ENCODE data around the gene B9D2.
A peak's percentile ranks its signal among the peaks of the same experiment; 100 is the strongest.

B9D2 gene

DNA sequence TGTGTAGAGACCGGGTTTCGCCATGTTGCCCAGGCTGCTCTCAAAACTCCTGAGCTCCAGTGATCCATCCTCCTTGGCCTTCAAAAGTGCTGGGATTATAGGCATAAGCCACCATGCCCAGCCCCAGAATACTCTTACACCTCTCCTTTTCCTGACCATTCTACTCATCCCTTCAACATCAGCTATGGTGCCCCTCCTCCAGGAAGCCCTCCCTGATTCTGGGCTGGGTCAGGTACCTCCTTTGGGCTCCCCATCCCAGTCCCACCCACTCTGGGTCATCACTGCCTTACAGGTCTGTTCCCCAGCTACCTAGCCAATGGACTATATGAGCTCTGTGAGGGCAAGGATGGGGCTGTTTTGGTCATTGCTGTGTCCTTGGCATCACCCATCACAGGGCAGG lies 19.8 kb downstream of the B9D2 start:
- TF ChIP-seq JUND (IDR thresholded peaks at IDR 0.05; ENCODE audit: low read depth), result no peak
- in situ Hi-C loops (cut with HindIII; ENCODE audit: low pct_unique_long_range_greater_than_20kb, low sequenced_read_pairs), result no loop called here
- no peak for DNase-seq (ENCODE audit: low read depth in 1 of 2, low spot score in 1 of 2)

DNA sequence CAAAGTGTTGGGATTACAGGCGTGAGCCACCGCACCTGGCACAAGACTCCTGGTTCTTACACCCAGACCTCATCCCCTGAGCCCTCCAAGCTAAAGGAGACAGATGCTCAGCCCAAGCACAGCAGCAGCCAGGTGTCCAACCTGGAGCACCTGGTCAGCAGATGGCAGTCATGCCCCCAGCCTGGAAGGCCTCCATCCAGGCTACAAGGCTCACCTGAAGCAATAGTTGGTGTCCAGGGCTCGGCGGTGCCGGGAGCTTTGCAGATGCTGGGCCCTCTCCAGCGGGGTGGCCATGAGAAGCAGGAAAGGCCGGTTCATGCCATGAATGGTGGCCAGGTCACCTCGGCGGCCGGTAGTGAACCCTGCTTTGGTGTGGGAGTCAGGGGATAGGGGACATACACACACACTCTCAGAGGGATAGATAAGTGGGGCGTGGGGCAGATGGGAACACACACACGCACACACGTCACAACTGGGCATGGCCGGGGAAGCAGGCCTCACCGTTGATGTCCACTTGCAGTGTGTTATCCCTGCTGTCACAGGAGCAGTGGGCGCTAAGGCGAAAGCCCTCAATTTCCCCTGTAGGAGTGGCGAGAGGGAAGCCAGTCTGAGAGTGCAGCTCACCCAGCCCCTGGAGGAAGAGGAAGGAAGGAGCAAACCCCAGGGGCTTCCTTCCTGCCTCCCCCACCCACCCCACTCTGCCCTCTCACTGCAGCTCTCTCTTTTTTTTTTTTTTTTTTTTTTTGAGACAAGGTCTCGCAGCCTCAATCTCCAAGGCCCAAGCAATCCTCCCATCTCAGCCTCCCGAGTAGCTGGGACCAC lies 22.1 kb downstream of the B9D2 start:
- TF ChIP-seq JUND (IDR thresholded peaks at IDR 0.05; ENCODE audit: low read depth), result no peak
- peak; percentile 60 to 74 for DNase-seq (ENCODE audit: low read depth in 1 of 2, low spot score in 1 of 2)
- in situ Hi-C loops (cut with HindIII; ENCODE audit: low pct_unique_long_range_greater_than_20kb, low sequenced_read_pairs), result no loop called here

DNA sequence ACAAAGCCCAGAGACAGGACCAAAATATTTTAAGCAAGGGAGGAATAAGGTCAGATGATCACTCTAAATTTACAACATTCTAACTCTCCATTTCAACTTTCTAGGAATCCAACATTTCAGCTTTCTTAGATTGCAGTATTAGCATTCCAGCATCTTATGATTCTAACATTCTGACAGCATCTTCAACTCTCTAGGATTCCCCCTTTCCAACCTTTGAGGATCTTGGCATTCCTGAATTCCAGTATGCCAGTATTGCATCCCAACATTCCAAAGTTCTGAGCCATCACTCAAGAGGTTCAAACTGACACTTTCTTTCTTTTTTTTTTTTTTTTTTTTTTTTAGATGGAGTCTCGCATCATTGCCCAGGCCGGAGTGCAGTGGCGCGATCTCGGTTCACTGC lies 24.0 kb downstream of the B9D2 start:
- in situ Hi-C loops (cut with HindIII; ENCODE audit: low pct_unique_long_range_greater_than_20kb, low sequenced_read_pairs), result no loop called here
- no peak for DNase-seq (ENCODE audit: low read depth in 1 of 2, low spot score in 1 of 2)
- no peak for TF ChIP-seq JUND (IDR thresholded peaks at IDR 0.05; ENCODE audit: low read depth)

DNA sequence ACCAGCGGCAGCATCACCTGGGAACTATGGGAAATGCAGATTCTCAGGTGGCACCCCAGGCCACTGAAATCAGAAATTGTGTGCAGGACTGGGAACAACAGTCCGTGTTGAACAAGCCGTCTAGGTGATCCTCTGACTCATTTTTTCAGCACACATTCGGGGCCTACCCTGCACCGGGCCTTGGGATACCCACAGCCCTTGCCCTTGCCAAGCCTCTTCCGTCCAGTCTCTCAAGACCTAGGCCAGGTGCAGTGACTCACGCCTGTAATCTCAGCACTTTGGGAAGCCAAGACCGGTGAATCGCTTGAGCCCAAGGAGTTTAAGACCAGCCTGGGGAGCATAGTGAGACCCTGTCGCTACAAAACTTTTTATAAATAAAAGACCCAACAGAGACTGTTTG lies 28.5 kb downstream of the B9D2 start:
- TF ChIP-seq JUND (IDR thresholded peaks at IDR 0.05; ENCODE audit: low read depth), result no peak
- in situ Hi-C loops (cut with HindIII; ENCODE audit: low pct_unique_long_range_greater_than_20kb, low sequenced_read_pairs), result no loop called here
- DNase-seq (ENCODE audit: low read depth in 1 of 2, low spot score in 1 of 2), result no peak

DNA sequence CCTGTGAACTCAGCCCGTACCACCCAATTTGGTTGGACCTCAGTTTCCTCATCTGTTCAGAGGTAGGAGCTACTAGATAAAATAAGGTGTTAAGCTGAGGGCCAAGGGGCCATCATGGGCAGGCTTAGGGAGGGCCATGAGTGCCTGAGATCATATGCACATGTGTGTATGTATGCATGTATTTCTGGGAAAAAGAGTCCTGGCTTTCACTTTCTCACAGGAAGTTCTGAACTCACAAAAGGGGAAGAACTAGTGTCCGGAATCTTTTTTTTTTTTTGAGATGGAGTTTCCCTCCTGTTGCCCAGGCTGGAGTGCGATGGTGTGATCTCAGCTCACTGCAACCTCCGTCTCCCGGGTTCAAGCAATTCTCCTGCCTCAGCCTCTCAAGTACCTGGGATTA lies 29.2 kb downstream of the B9D2 start:
- no peak for TF ChIP-seq JUND (IDR thresholded peaks at IDR 0.05; ENCODE audit: low read depth)
- no peak for DNase-seq (ENCODE audit: low read depth in 1 of 2, low spot score in 1 of 2)
- in situ Hi-C loops (cut with HindIII; ENCODE audit: low pct_unique_long_range_greater_than_20kb, low sequenced_read_pairs), result no loop called here

DNA sequence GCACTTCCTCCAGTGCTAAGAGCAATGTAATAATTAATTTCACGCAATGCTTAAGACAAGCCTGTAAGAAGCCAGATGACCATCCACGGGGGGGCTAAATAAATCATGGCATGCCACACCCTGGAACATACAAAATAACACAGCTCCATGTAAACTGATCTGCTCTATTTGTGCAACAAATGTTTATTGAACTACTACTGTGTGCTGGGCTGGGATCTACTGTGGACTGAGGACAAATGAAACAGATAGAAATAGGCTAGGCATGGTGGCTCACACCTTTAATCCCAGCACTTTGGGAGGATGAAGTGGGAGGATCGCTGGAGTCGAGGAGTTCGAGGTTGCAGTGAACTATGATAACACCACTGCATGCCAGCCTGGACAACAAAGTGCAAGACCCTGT lies 31.5 kb downstream of the B9D2 start:
- in situ Hi-C loops (cut with HindIII; ENCODE audit: low pct_unique_long_range_greater_than_20kb, low sequenced_read_pairs), result no loop called here
- TF ChIP-seq JUND (IDR thresholded peaks at IDR 0.05; ENCODE audit: low read depth), result no peak

GRCh38 chr19:41332000-41332399 lies 31.9 kb downstream of the B9D2 start:
- in situ Hi-C loops (cut with HindIII; ENCODE audit: low pct_unique_long_range_greater_than_20kb, low sequenced_read_pairs), result no loop called here
- no peak for TF ChIP-seq JUND (IDR thresholded peaks at IDR 0.05; ENCODE audit: low read depth)
- DNase-seq (ENCODE audit: low read depth in 1 of 2, low spot score in 1 of 2), result no peak

More for the DNA sequence above, 31.5 kb downstream of the B9D2 start:
- no peak for DNase-seq (ENCODE audit: low read depth in 1 of 2, low spot score in 1 of 2)

DNA sequence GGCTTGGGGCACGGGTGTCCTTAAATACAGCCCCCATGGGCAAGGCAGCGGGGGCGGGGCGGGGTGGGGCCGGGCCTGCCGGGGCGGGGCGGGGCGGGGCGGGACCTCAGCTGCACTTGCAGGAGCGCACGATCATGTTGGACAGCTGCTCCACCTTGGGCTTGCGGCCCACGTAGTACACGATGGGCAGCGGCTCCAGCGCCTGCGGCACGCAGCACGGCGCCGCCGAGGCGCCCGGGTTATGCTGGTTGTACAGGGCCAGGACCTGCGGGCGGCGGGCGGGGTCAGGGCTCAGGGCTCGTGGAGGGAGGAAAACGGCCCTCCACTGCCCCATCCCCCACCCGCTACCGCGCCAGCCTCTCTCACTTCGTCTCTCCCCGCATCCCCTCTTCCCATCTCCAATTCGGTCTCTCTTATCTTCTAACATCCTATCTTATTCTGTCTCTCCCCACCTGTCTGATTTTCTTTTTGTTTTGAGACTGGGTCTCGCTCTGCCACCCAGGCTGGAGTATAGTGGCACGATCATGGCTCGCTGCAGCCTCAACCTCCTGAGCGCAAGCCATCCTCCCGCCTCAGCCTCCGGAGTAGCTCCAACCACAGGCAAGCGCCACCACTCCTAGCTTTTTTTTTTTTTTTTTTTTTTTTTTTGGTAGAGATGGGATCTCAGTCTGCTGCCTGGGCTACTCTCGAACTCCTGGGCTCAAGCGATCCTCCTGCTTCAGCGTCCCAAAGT lies 32.8 kb downstream of the B9D2 start:
- in situ Hi-C loops (cut with HindIII; ENCODE audit: low pct_unique_long_range_greater_than_20kb, low sequenced_read_pairs), result no loop called here
- DNase-seq (ENCODE audit: low read depth in 1 of 2, low spot score in 1 of 2), result no peak
- TF ChIP-seq JUND (IDR thresholded peaks at IDR 0.05; ENCODE audit: low read depth), result no peak

DNA sequence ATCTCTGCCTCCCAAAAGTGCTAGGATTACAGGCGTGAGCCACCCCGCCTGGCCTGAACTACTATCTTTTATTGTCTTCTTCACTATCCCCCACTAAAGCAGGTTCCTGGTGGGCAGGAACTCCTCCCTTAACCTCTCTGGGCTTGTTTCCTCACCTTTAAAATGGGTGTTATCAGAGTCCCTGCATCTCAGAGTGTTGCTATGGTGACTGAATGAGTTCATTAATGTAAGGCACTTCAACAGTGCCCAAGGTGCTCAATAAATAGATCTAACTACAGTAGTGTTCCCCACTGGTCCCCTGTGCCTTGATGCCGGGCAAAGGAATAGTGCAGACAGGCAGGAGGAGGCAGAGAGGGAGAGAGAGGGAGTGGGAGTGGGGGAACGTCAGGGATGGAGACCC lies 33.5 kb downstream of the B9D2 start:
- in situ Hi-C loops (cut with HindIII; ENCODE audit: low pct_unique_long_range_greater_than_20kb, low sequenced_read_pairs), result no loop called here
- TF ChIP-seq JUND (IDR thresholded peaks at IDR 0.05; ENCODE audit: low read depth), result no peak
- no peak for DNase-seq (ENCODE audit: low read depth in 1 of 2, low spot score in 1 of 2)

DNA sequence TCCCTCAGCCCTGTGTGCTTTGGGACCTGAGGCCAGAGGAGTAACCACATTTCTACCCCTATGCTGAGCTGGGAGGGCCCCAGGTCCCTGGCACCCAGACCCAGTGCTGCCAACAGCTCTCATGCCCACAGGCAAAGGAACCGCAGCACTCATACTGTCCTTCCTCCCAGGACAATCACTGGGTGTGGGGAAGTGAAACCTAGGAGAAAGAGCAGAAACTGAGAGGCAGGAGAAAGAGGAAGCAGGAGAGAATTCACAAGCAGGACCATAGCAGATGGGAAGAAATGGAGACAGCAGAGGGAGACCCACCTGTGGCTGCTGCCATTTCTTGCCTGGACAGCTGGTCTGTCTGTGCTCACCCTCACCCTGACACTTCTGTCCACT lies 35.1 kb downstream of the B9D2 start:
- no peak for DNase-seq (ENCODE audit: low read depth in 1 of 2, low spot score in 1 of 2)

DNA sequence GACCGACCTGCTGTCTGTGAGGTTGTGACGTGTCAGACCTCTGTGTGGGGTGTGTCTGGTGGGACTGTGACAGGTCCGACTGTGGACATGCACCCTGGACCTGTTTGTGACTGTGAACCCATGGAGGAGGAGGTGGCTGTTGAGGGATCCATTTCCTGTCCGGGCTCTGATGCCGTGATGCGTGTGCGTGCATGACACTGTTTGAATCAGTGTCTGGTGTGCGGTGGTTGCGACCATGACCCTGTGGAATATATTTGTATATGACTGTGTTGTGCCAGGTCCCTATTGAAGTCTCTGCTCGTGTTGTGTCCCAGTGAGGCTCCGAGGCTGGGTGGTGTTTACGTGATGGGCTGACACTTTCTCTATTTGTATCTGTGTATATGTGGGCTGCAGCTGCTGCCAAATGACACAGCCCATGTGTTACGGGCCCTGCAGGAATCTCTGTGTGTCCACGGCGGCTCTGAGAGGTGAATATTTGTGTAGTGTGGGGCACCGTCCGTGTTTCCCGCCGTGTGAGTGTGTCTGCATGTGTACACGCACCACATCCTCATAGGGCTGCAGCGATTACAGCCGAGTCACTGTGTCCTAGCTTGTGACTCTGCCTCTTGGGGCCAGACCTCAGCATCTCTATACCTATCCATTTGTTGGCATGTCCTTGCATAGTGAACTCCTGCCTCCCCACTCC lies 35.6 kb downstream of the B9D2 start:
- no peak for DNase-seq (ENCODE audit: low read depth in 1 of 2, low spot score in 1 of 2)
- in situ Hi-C loops (cut with HindIII; ENCODE audit: low pct_unique_long_range_greater_than_20kb, low sequenced_read_pairs), result no loop called here
- no peak for TF ChIP-seq JUND (IDR thresholded peaks at IDR 0.05; ENCODE audit: low read depth)

More for the DNA sequence above, 35.1 kb downstream of the B9D2 start:
- TF ChIP-seq JUND (IDR thresholded peaks at IDR 0.05; ENCODE audit: low read depth), result no peak
- in situ Hi-C loops (cut with HindIII; ENCODE audit: low pct_unique_long_range_greater_than_20kb, low sequenced_read_pairs), result no loop called here

- TF ChIP-seq JUND (IDR thresholded peaks at IDR 0.05; ENCODE audit: low read depth), result no peak
- in situ Hi-C loops (cut with HindIII; ENCODE audit: low pct_unique_long_range_greater_than_20kb, low sequenced_read_pairs), result no loop called here
- no peak for DNase-seq (ENCODE audit: low read depth in 1 of 2, low spot score in 1 of 2)
These were observed 36.3 kb downstream of the B9D2 start for GRCh38 chr19:41327576-41328156.

Measured in T47D (cell line).